Measurements from ENCODE around the gene RSBN1L. TPM values are rescaled to one million over a fixed set of nuclear protein-coding genes. Genes with fewer than 3 reads are reported as not detected.
"Not testable (repeated sequence)": the region's sequence is repeated elsewhere in the genome, so short reads cannot be mapped to it uniquely, and the experiment has no call there.

RSBN1L gene
- total RNA-seq, 1 donor from 2014 or later, result 12.6 TPM

DNA sequence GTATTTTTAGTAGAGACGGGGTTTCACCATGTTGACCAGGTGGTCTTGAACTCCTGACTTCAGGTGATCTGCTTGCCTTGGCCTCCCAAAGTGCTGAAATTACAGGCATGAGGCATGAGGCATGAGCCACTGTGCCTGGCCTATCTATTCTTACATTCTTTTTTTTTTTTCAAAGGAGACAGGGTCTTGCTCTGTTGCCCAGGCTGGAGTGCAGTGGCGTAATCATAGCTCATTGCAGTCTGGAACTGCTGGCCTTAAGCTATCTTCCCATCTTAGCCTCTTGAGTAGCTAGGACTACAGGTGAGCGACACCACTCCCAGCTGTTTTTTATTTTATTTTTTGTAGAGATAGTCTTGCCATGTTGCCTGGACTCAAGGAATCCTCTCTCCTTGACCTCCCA, 20.5 kb downstream of the RSBN1L start:
- H3K27me3 Mint-ChIP-seq (ENCODE audit: low read depth, unreplicated experiment), result no peaks in the 10 kb centered on the region
- no peaks in the 10 kb centered on the region for H3K4me1 ChIP-seq (ENCODE audit: insufficient read depth, low read length)
- H3K9me3 ChIP-seq (ENCODE audit: insufficient read depth, low read depth, low read length), result no peaks in the 10 kb centered on the region
- H2AFZ ChIP-seq (ENCODE audit: low read depth, low read length), result no peak overlapping the region
- no peak overlapping the region for H3K4me3 ChIP-seq (ENCODE audit: insufficient read depth, low read depth, low read length)
- no peak for FAIRE-seq
- H3K79me2 ChIP-seq (ENCODE audit: insufficient read depth, low read length), result peaks cover 91% of the 10 kb centered on the region
- no peaks in the 10 kb centered on the region for H3K36me3 ChIP-seq (ENCODE audit: insufficient read depth, low read length)
- TF ChIP-seq, protein P1, sequence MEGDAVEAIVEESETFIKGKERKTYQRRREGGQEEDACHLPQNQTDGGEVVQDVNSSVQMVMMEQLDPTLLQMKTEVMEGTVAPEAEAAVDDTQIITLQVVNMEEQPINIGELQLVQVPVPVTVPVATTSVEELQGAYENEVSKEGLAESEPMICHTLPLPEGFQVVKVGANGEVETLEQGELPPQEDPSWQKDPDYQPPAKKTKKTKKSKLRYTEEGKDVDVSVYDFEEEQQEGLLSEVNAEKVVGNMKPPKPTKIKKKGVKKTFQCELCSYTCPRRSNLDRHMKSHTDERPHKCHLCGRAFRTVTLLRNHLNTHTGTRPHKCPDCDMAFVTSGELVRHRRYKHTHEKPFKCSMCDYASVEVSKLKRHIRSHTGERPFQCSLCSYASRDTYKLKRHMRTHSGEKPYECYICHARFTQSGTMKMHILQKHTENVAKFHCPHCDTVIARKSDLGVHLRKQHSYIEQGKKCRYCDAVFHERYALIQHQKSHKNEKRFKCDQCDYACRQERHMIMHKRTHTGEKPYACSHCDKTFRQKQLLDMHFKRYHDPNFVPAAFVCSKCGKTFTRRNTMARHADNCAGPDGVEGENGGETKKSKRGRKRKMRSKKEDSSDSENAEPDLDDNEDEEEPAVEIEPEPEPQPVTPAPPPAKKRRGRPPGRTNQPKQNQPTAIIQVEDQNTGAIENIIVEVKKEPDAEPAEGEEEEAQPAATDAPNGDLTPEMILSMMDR (IDR thresholded peaks at IDR 0.05; ENCODE audit: insufficient read depth, low read depth, low read length), result no peak
- no peak for TF ChIP-seq EZH2 (IDR thresholded peaks at IDR 0.05; ENCODE audit: insufficient read depth, low read length)
- H3K4me3 Mint-ChIP-seq (ENCODE audit: unreplicated experiment), result no peak overlapping the region
- H3K27me3 ChIP-seq (ENCODE audit: insufficient read depth, low read length), result no peaks in the 10 kb centered on the region
- H3K9me3 Mint-ChIP-seq (ENCODE audit: unreplicated experiment), result no peaks in the 10 kb centered on the region
- H3K27ac ChIP-seq (ENCODE audit: low read depth, low read length), result no peak overlapping the region
- H3K36me3 Mint-ChIP-seq (ENCODE audit: low read depth, unreplicated experiment), result no peaks in the 10 kb centered on the region
- H3K4me2 ChIP-seq (ENCODE audit: low read length), result no peak overlapping the region
- H3K9ac ChIP-seq (ENCODE audit: low read length), result no peak overlapping the region
- H3K27ac Mint-ChIP-seq (ENCODE audit: unreplicated experiment), result no peak overlapping the region
- no peak for DNase-seq (ENCODE audit: low read depth)
- no peaks in the 10 kb centered on the region for H3K4me1 Mint-ChIP-seq (ENCODE audit: low read depth, unreplicated experiment)
- peaks cover 45% of the 10 kb centered on the region for H4K20me1 ChIP-seq (ENCODE audit: insufficient read depth, low read length)

DNA sequence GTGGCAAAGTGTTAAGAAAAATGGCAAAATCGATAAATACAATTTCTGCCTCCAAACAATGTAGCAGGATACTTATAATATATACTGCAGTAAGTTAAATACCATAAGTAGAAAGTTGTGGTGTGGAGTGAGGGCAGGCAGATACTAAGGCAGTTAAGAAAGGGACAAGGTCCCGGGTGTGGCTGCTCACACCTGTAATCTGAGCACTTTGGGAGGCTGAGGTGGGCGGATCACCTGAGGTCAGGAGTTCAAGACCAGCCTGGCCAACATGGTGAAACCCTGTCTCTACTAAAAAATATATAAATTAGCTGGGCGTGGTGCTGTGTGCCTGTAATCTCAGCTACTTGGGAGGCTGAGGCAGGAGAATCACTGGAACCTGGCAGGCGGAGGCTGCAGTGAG, 21.3 kb downstream of the RSBN1L start:
- not testable (repeated sequence) for DNase-seq (ENCODE audit: low read depth); H3K9me3 ChIP-seq (ENCODE audit: insufficient read depth, low read depth, low read length); H3K36me3 Mint-ChIP-seq (ENCODE audit: low read depth, unreplicated experiment); H3K9me3 Mint-ChIP-seq (ENCODE audit: unreplicated experiment); H3K27me3 Mint-ChIP-seq (ENCODE audit: low read depth, unreplicated experiment); H3K27me3 ChIP-seq (ENCODE audit: insufficient read depth, low read length); H3K4me1 ChIP-seq (ENCODE audit: insufficient read depth, low read length); H3K4me3 ChIP-seq (ENCODE audit: insufficient read depth, low read depth, low read length); H3K27ac Mint-ChIP-seq (ENCODE audit: unreplicated experiment); H3K9ac ChIP-seq (ENCODE audit: low read length); H3K27ac ChIP-seq (ENCODE audit: low read depth, low read length); H2AFZ ChIP-seq (ENCODE audit: low read depth, low read length); H3K4me1 Mint-ChIP-seq (ENCODE audit: low read depth, unreplicated experiment); H3K36me3 ChIP-seq (ENCODE audit: insufficient read depth, low read length); FAIRE-seq; H3K4me3 Mint-ChIP-seq (ENCODE audit: unreplicated experiment); H3K4me2 ChIP-seq (ENCODE audit: low read length)
- Histone ChIP-seq H3K79me2 (ENCODE audit: insufficient read depth, low read length) (peaks cover 91% of the 10 kb centered on the region), H4K20me1 (ENCODE audit: insufficient read depth, low read length) (peaks cover 50% of the 10 kb centered on the region)

DNA sequence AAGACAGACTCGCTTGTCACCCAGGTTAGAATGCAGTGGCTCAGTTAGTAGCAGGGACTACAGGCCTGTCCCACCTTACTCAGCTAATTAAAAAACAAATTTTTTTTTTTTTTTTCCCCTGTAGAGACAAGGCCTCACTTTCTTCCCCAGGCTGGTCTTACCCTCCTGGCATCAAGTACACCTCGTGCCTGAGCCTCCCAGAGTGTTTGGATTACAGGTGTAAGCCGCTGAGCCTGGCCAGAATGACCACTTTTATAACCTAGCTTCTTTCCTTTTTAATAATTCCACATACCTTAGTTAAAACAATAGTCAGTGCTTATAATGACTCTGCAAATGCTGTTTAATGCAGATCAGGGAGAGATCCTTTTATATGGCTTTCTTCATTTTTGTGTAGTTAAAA, 31.3 kb downstream of the RSBN1L start:
- H2AFZ ChIP-seq (ENCODE audit: low read depth, low read length), result no peak overlapping the region
- Mint-ChIP-seq H3K4me1 (ENCODE audit: low read depth, unreplicated experiment) (peaks cover 18% of the 10 kb centered on the region), H3K27me3 (ENCODE audit: low read depth, unreplicated experiment) (no peaks in the 10 kb centered on the region), H3K27ac (ENCODE audit: unreplicated experiment) (no peak overlapping the region), H3K4me3 (ENCODE audit: unreplicated experiment) (no peak overlapping the region), H3K36me3 (ENCODE audit: low read depth, unreplicated experiment) (no peaks in the 10 kb centered on the region), H3K9me3 (ENCODE audit: unreplicated experiment) (no peaks in the 10 kb centered on the region)
- H3K4me1 ChIP-seq (ENCODE audit: insufficient read depth, low read length), result peaks cover 9% of the 10 kb centered on the region
- H3K4me3 ChIP-seq (ENCODE audit: insufficient read depth, low read depth, low read length), result no peak overlapping the region
- no peak for DNase-seq (ENCODE audit: low read depth)
- H3K27me3 ChIP-seq (ENCODE audit: insufficient read depth, low read length), result no peaks in the 10 kb centered on the region
- H4K20me1 ChIP-seq (ENCODE audit: insufficient read depth, low read length), result peaks cover 48% of the 10 kb centered on the region
- no peaks in the 10 kb centered on the region for H3K9me3 ChIP-seq (ENCODE audit: insufficient read depth, low read depth, low read length)
- FAIRE-seq, result no peak
- H3K4me2 ChIP-seq (ENCODE audit: low read length), result peak overlapping the region; percentile 23
- no peak overlapping the region for H3K9ac ChIP-seq (ENCODE audit: low read length)
- no peak overlapping the region for H3K27ac ChIP-seq (ENCODE audit: low read depth, low read length)
- peaks cover 94% of the 10 kb centered on the region for H3K79me2 ChIP-seq (ENCODE audit: insufficient read depth, low read length)
- TF ChIP-seq, protein P1 (IDR thresholded peaks at IDR 0.05; ENCODE audit: insufficient read depth, low read depth, low read length), result no peak
- no peak for TF ChIP-seq EZH2 (IDR thresholded peaks at IDR 0.05; ENCODE audit: insufficient read depth, low read length)
- H3K36me3 ChIP-seq (ENCODE audit: insufficient read depth, low read length), result no peaks in the 10 kb centered on the region

Measured in astrocyte (in vitro differentiated cells and primary cell).